H1 (cell line): ENCODE data around the gene COCH. TPM values are rescaled to one million over a fixed set of nuclear protein-coding genes. Genes with fewer than 3 reads are reported as not detected.
A peak's percentile ranks its signal among the peaks of the same experiment; 100 is the strongest.

Experiments
- CTCF ChIA-PET: fragments of 300-600 bp; sonication (Branson Sonifier 250); formaldehyde crosslinking; loops from one replicate; lab custom pipeline; 2021; ENCODE audit not compliant: partially characterized antibody; lab: Charles Lee
- POLR2A ChIA-PET: fragments of 300-600 bp; sonication (Branson Sonifier 250); formaldehyde crosslinking; loops from one replicate; lab custom pipeline; 2021; ENCODE audit warnings: inconsistent platforms; ENCODE audit not compliant: partially characterized antibody; lab: Charles Lee
- DNase-seq, 2 experiments: peaks; one replicate each; pipeline versions ENCODE4 v3.0.0 to v3.0.0-alpha.2; 2010 to 2022; ENCODE audit warnings: low spot score in 2 of 2, low read depth in 1 of 2, mixed read lengths in 1 of 2
- FAIRE-seq: peaks from 2 replicates; lab custom pipeline; 2011; peaks lifted over from hg19 to GRCh38; lab: Jason Lieb, UNC
- H2AFZ ChIP-seq: 2 replicates; pipeline ENCODE4 v1.8.1; 2012; ENCODE audit warnings: low read length, inconsistent platforms
- H2AK5ac ChIP-seq: 2 replicates; pipeline ENCODE4 v1.6.1; 2013; ENCODE audit warnings: low read depth, low read length
- H2BK120ac ChIP-seq: replicated peaks from 2 replicates; pipeline ENCODE3; 2013; ENCODE audit warnings: low read depth, low read length, inconsistent platforms
- H2BK12ac ChIP-seq: 2 replicates; pipeline ENCODE4 v1.6.1; 2013; ENCODE audit warnings: low read depth, low read length
- H2BK15ac ChIP-seq: 2 replicates; pipeline ENCODE4 v1.6.1; 2013; ENCODE audit warnings: low read length
- H2BK20ac ChIP-seq: 2 replicates; pipeline ENCODE4 v1.6.1; 2013; ENCODE audit warnings: low read length
- H2BK5ac ChIP-seq: 2 replicates; pipeline ENCODE4 v1.6.1; 2013; ENCODE audit warnings: low read depth, low read length
- H3K14ac ChIP-seq: 2 replicates; pipeline ENCODE4 v1.6.1; 2013; ENCODE audit warnings: inconsistent platforms; ENCODE audit not compliant: insufficient read length
- H3K18ac ChIP-seq: 2 replicates; pipeline ENCODE4 v1.6.1; 2013; ENCODE audit warnings: low read length; ENCODE audit errors: extremely low read depth
- H3K23ac ChIP-seq: 2 replicates; pipeline ENCODE4 v1.6.1; 2013; ENCODE audit warnings: inconsistent platforms; ENCODE audit not compliant: insufficient read length
- H3K23me2 ChIP-seq: 2 replicates; pipeline ENCODE4 v1.6.1; 2013; ENCODE audit warnings: low read depth, low read length
- H3K27ac ChIP-seq: 2 replicates; pipeline ENCODE4 v1.6.1; 2011; ENCODE audit warnings: low read depth, low read length, inconsistent platforms
- H3K27me3 ChIP-seq, 4 experiments: replicated peaks in 1 of 4; 1 replicate in 1 of 4; 2 replicates in 3 of 4; pipeline versions ENCODE4 v1.6.1 to v1.8.1; 2011 to 2013; ENCODE audit warnings: low read length in 3 of 4, mild to moderate bottlenecking in 3 of 4, inconsistent platforms in 2 of 4, mixed read lengths in 2 of 4, moderate library complexity in 1 of 4; ENCODE audit not compliant: control insufficient read depth in 3 of 4, insufficient read depth in 3 of 4; ENCODE audit errors: extremely low read depth in 1 of 4
- H3K36me3 ChIP-seq, 4 experiments: 2 replicates each; pipeline versions ENCODE4 v1.6.1 to v1.8.1; 2011 to 2013; ENCODE audit warnings: mild to moderate bottlenecking in 4 of 4, low read length in 3 of 4, moderate library complexity in 2 of 4, control low read depth in 1 of 4, inconsistent platforms in 1 of 4; ENCODE audit not compliant: insufficient read depth in 4 of 4, control insufficient read depth in 2 of 4
- H3K4ac ChIP-seq: replicated peaks from 2 replicates; pipeline ENCODE3; 2013; ENCODE audit warnings: low read length, low read depth, mixed read lengths, inconsistent platforms; ENCODE audit not compliant: insufficient read length
- H3K4me1 ChIP-seq, 4 experiments: replicated peaks in 1 of 4; 1 replicate in 1 of 4; 2 replicates in 3 of 4; pipeline versions ENCODE4 v1.6.1 to v1.8.1; 2011 to 2013; ENCODE audit warnings: low read length in 3 of 4, inconsistent platforms in 2 of 4, mixed read lengths in 1 of 4; ENCODE audit not compliant: insufficient read depth in 4 of 4, control insufficient read depth in 3 of 4
- H3K4me2 ChIP-seq, 2 experiments: 2 replicates each; pipeline versions ENCODE4 v1.6.1 to v1.8.1; 2011 to 2013; ENCODE audit warnings: low read depth in 2 of 2, low read length in 2 of 2, control low read depth in 1 of 2, inconsistent platforms in 1 of 2, mild to moderate bottlenecking in 1 of 2; ENCODE audit not compliant: insufficient read depth in 1 of 2
- H3K4me3 ChIP-seq, 4 experiments: fragments of 200-600, 300-600 bp in 1 of 4; sonication (generic), shearing (Covaris generic), sonication (Bioruptor Twin) in 1 of 4; 2 replicates each; pipeline versions ENCODE4 v1.5.1 to v1.8.1; 2011 to 2016; ENCODE audit warnings: low read length in 4 of 4, low read depth in 3 of 4, control low read depth in 2 of 4, inconsistent platforms in 2 of 4, mild to moderate bottlenecking in 2 of 4, mixed read lengths in 1 of 4, moderate library complexity in 1 of 4; ENCODE audit not compliant: insufficient read depth in 2 of 4; ENCODE audit errors: extremely low read depth in 1 of 4
- H3K56ac ChIP-seq: replicated peaks from 2 replicates; pipeline ENCODE3; 2013; ENCODE audit warnings: low read depth, mild to moderate bottlenecking, mixed read lengths, low read length, inconsistent platforms; ENCODE audit not compliant: insufficient read length
- H3K79me1 ChIP-seq: 2 replicates; pipeline ENCODE4 v1.6.1; 2013; ENCODE audit warnings: low read depth, low read length, control low read depth
- H3K79me2 ChIP-seq, 2 experiments: 2 replicates each; pipeline versions ENCODE4 v1.6.1 to v1.8.1; 2012 to 2013; ENCODE audit warnings: low read length in 2 of 2, mild to moderate bottlenecking in 2 of 2, inconsistent platforms in 1 of 2; ENCODE audit not compliant: insufficient read depth in 2 of 2, control insufficient read depth in 1 of 2
- H3K9ac ChIP-seq, 4 experiments: replicated peaks in 1 of 4; 1 replicate in 1 of 4; 2 replicates in 3 of 4; pipeline versions ENCODE4 v1.6.1 to v1.8.1; 2011 to 2013; ENCODE audit warnings: low read depth in 3 of 4, low read length in 3 of 4, control low read depth in 2 of 4, mild to moderate bottlenecking in 2 of 4, moderate library complexity in 2 of 4, inconsistent platforms in 1 of 4; ENCODE audit errors: extremely low read depth in 1 of 4
- H3K9me3 ChIP-seq, 2 experiments: 2 replicates each; pipeline versions ENCODE4 v1.6.1 to v1.8.1; 2012 to 2013; ENCODE audit warnings: mild to moderate bottlenecking in 2 of 2, moderate library complexity in 2 of 2, control low read depth in 1 of 2, inconsistent platforms in 1 of 2, low read depth in 1 of 2, low read length in 1 of 2, mixed read lengths in 1 of 2; ENCODE audit not compliant: insufficient read depth in 2 of 2
- H4K20me1 ChIP-seq, 2 experiments: replicated peaks in 1 of 2; 2 replicates each; pipeline versions ENCODE3 to v1.8.1; 2011 to 2013; ENCODE audit warnings: inconsistent platforms in 2 of 2, low read length in 2 of 2, mild to moderate bottlenecking in 1 of 2; ENCODE audit not compliant: insufficient read depth in 2 of 2, control insufficient read depth in 1 of 2
- H4K5ac ChIP-seq: 2 replicates; pipeline ENCODE4 v1.6.1; 2013; ENCODE audit warnings: low read length, low read depth, mixed read lengths, inconsistent platforms; ENCODE audit not compliant: insufficient read length
- H4K8ac ChIP-seq: 2 replicates; pipeline ENCODE4 v1.8.0; 2013; ENCODE audit warnings: mild to moderate bottlenecking, moderate library complexity, low read length, inconsistent platforms; ENCODE audit not compliant: insufficient read depth; ENCODE audit errors: extremely low read depth
- H4K91ac ChIP-seq: replicated peaks from 2 replicates; pipeline ENCODE3; 2013; ENCODE audit warnings: low read length, mixed read lengths, inconsistent platforms; ENCODE audit not compliant: insufficient read length
- ATF3 ChIP-seq: IDR thresholded peaks from 2 replicates; pipeline ENCODE4 v1.6.1; 2011; ENCODE audit warnings: low read depth, mild to moderate bottlenecking, low read length; ENCODE audit not compliant: insufficient read depth
- E2F6 ChIP-seq: IDR thresholded peaks from 2 replicates; pipeline ENCODE4 v1.6.1; 2012; ENCODE audit warnings: inconsistent platforms
- GABPA ChIP-seq: IDR thresholded peaks from 2 replicates; pipeline ENCODE4 v1.6.1; 2011; ENCODE audit warnings: mild to moderate bottlenecking, low read length, moderate library complexity, borderline replicate concordance; ENCODE audit not compliant: insufficient read depth
- KDM4A ChIP-seq: IDR thresholded peaks from one replicate; pipeline ENCODE4 v1.7.1; 2012; ENCODE audit warnings: low read depth, mild to moderate bottlenecking, moderate library complexity, low read length, inconsistent platforms; ENCODE audit not compliant: severe bottlenecking
- MAX ChIP-seq: IDR thresholded peaks from 2 replicates; pipeline ENCODE4 v1.6.1; 2012; ENCODE audit warnings: inconsistent platforms
- PHF8 ChIP-seq: fragments of 200-600 bp; sonication (generic); conservative IDR thresholded peaks from 2 replicates; pipeline ENCODE4 v1.7.1; 2012; ENCODE audit warnings: low read depth, mild to moderate bottlenecking, inconsistent platforms, low read length, moderate library complexity
- RNF2 ChIP-seq: fragments of 200-900, 300-1000 bp; sonication (generic); IDR thresholded peaks from 2 replicates; pipeline ENCODE4 v1.7.1; 2016; ENCODE audit warnings: borderline replicate concordance, low read depth, mild to moderate bottlenecking, antibody characterized with exemption, low read length; ENCODE audit not compliant: poor library complexity, severe bottlenecking; ENCODE audit errors: missing control alignments
- SUZ12 ChIP-seq: fragments of 200-600 bp; sonication (generic); IDR thresholded peaks from 2 replicates; pipeline ENCODE4 v1.6.1; 2012; ENCODE audit warnings: mild to moderate bottlenecking, inconsistent platforms, low read length, moderate library complexity, mixed read lengths
- WGBS, 2 experiments: shearing (Covaris generic) in 1 of 2; methylation state at CpG; one replicate each; pipeline versions ENCODE4 v1.1.6 to v1.1.7; 2013 to 2015; ENCODE audit warnings: low lambda C conversion rate in 2 of 2, mixed read lengths in 2 of 2, inconsistent platforms in 1 of 2, low coverage in 1 of 2, missing lambda C conversion rate in 1 of 2; ENCODE audit not compliant: insufficient replicate concordance in 2 of 2, insufficient coverage in 1 of 2, insufficient read length in 1 of 2; ENCODE audit errors: extremely low coverage in 1 of 2, missing lambda C conversion rate in 1 of 2; 5-methylcytosine and 5-hydroxymethylcytosine counted together
- polyA plus RNA-seq, 7 experiments: library from polyadenylated mRNA; depleted of rRNA in 3 of 7; stranded (reverse) in 5 of 7; unstranded in 2 of 7; fragments of >200 nt in 5 of 7; fragments of 200-250 nt in 2 of 7; gene quantifications; 1 replicate in 5 of 7; 2 replicates in 1 of 7; 4 replicates in 1 of 7; pipeline versions ENCODE4 v1.2.1 to v1.2.3, GENCODE V29; 2011 to 2013; ENCODE audit warnings: missing spikeins in 2 of 7, mixed read lengths in 2 of 7
- total RNA-seq: library from RNA; stranded (reverse); fragmentation: NEBNext Ultra II Directional; extraction: Animal tissue kit (Norgen Biotek cat#: 25700); gene quantifications from 2 replicates; pipeline ENCODE4 v1.2.1, GENCODE V29; 2021

The COCH gene
- total and polyA plus RNA-seq, 2 of the 8 experiments (the other 6 are each of a cell fraction or from before 2014, with no cell fraction given) = 12.9 to 30.8 TPM

- 2% methylated on average over 42 of the region's 48 CpGs; no CpG with 5 or more reads in 1 of the 2 experiments for WGBS, 2 experiments
- Histone ChIP-seq H3K36me3 (peaks cover 0 to 12% (median 0%) of the 10 kb centered on the region in 4 experiments; a peak in 2 of 8 replicates), H3K79me2 (no peaks in the 10 kb centered on the region; a peak in 1 of 4 replicates), H4K8ac (peak overlapping the region; percentile 89), H3K56ac (no peak overlapping the region), H3K4me3 (peak overlapping the region; percentile 36 to 68 (median 56)), H3K14ac (no peak overlapping the region), H2AK5ac (no peak overlapping the region), H3K4me2 (peak overlapping the region; percentile 89 to 94), H3K4ac (peak overlapping the region; percentile 29), H3K27ac (no peak overlapping the region), H3K4me1 (peaks cover 1 to 22% (median 12%) of the 10 kb centered on the region in 4 experiments), H2AFZ (peak overlapping the region; percentile 98), H2BK12ac (no peak overlapping the region; the same call in none of the 2 replicates), H3K27me3 (peaks cover 14 to 39% (median 32%) of the 10 kb centered on the region in 4 experiments), H2BK120ac (peak overlapping the region; percentile 30), H3K79me1 (no peaks in the 10 kb centered on the region), H4K91ac (peak overlapping the region; percentile 62), H2BK5ac (no peak overlapping the region), H3K9ac (peak overlapping the region in 3 of 4 experiments; percentile 44 to 58 (median 54); a peak in 6 of 7 replicates), H2BK15ac (no peak overlapping the region), H3K23me2 (peaks cover 15% of the 10 kb centered on the region; the same call in 1 of the 2 replicates), H3K23ac (no peak overlapping the region), H3K18ac (peak overlapping the region; percentile 81), H4K20me1 (no peaks in the 10 kb centered on the region), H2BK20ac (no peak overlapping the region), H4K5ac (no peak overlapping the region), H3K9me3 (no peaks in the 10 kb centered on the region)
- POLR2A ChIA-PET = no interaction called here
- CTCF ChIA-PET = interaction anchor here (0.6 to 1.2 kb wide), 5 partner anchors 18 to 218 kb away, joined by 3 read pairs; no protein-coding TSS in a partner anchor
- DNase-seq = peak in 1 of 2 experiments; percentile 77
- FAIRE-seq = no peak
- TF ChIP-seq RNF2 (peak; percentile 23), E2F6 (peak; percentile 97), KDM4A (peak; percentile 89), ATF3 (no peak), MAX (peak; percentile 98), PHF8 (0 out of 2 replicates have a peak, but pooled peaks have one; percentile 20), GABPA (no peak), SUZ12 (peak; percentile 71; the same call in 1 of the 2 replicates)
Observed at GRCh38 chr14:30874999-30875787, 834 bp downstream of the COCH start.
